Muscle of leg (tissue), 9 donors: Measurements from ENCODE around the gene ZNF783. TPM values are rescaled to one million over a fixed set of nuclear protein-coding genes. Genes with fewer than 3 reads are reported as not detected.

Experiments used
- polyA plus RNA-seq, 8 donors: library from polyadenylated mRNA; unstranded; fragments of 120-200 nt; gene quantifications; one replicate each; pipeline versions ENCODE4 v1.2.1 to v1.2.3, GENCODE V29; 2013; ENCODE audit warnings: inconsistent platforms in 1 of 8, low replicate concordance in 1 of 8; ENCODE audit not compliant: insufficient read length in 8 of 8, insufficient read depth in 1 of 8
- total RNA-seq: library from RNA; stranded (reverse); fragments of 120-200 nt; gene quantifications from one replicate; pipeline ENCODE4 v1.2.4, GENCODE V29; 2013

Gene ZNF783
- total and polyA plus RNA-seq, 9 donors: 10.3 to 16.6 (median 11.8) TPM

Other genes starting within 250 kb of the ZNF783 start
- gene PDIA4, start 233.7 kb upstream of the ZNF783 start, total RNA-seq: 69.6 TPM
- 100 to 1,000 TPM in 1 of 8 donors, 10 to 100 TPM in 7; 62.9 to 114 (median 80.3) TPM for gene PDIA4, start 233.7 kb upstream of the ZNF783 start, polyA plus RNA-seq
- gene ZNF786, start 171.5 kb upstream of the ZNF783 start, total RNA-seq: 4.6 TPM
- gene ZNF786, start 171.5 kb upstream of the ZNF783 start, polyA plus RNA-seq: 1 to 10 TPM; 3.9 to 6.6 (median 4.6) TPM
- 3.4 TPM for gene ZNF425, start 135.9 kb upstream of the ZNF783 start, total RNA-seq
- 1 to 10 TPM; 3.4 to 4.9 (median 4.5) TPM for gene ZNF425, start 135.9 kb upstream of the ZNF783 start, polyA plus RNA-seq
- 8.2 TPM for gene ZNF398, start 114.7 kb upstream of the ZNF783 start, total RNA-seq
- 10 to 100 TPM in 1 of 8 donors, 1 to 10 TPM in 7; 7.0 to 10.6 (median 8.5) TPM for gene ZNF398, start 114.7 kb upstream of the ZNF783 start, polyA plus RNA-seq
- 13.3 TPM for gene ZNF282, start 66.7 kb upstream of the ZNF783 start, total RNA-seq
- gene ZNF282, start 66.7 kb upstream of the ZNF783 start, polyA plus RNA-seq: 10 to 100 TPM; 15.6 to 20.8 (median 18.8) TPM
- gene ZNF212, start 22.5 kb upstream of the ZNF783 start, total RNA-seq: 5.4 TPM
- 10 to 100 TPM in 5 of 8 donors, 1 to 10 TPM in 3; 8.4 to 11.8 (median 10.4) TPM for gene ZNF212, start 22.5 kb upstream of the ZNF783 start, polyA plus RNA-seq
- gene ZNF777, start 198.9 kb downstream of the ZNF783 start, total RNA-seq: 4.1 TPM
- gene ZNF777, start 198.9 kb downstream of the ZNF783 start, polyA plus RNA-seq: 10 to 100 TPM in 5 of 8 donors, 1 to 10 TPM in 3; 8.8 to 11.5 (median 10.6) TPM
- 7.4 TPM for gene ZNF746, start 235.6 kb downstream of the ZNF783 start, total RNA-seq
- 10 to 100 TPM in 1 of 8 donors, 1 to 10 TPM in 7; 8.5 to 10.7 (median 9.4) TPM for gene ZNF746, start 235.6 kb downstream of the ZNF783 start, polyA plus RNA-seq